Gastrocnemius medialis (tissue), 4 donors: ENCODE results near the gene RBKS. TPM values are rescaled to one million over a fixed set of nuclear protein-coding genes. Genes with fewer than 3 reads are reported as not detected.
A peak's percentile ranks its signal among the peaks of the same experiment; 100 is the strongest.

ENCODE experiments used
- ATAC-seq, 2 donors: fragments of 150-250 bp; one replicate each; pipeline ENCODE4 v1.9.1; 2016
- DNase-seq, 2 donors: peaks; one replicate each; pipeline ENCODE4 v3.0.0-alpha.2; 2019
- H3K27ac ChIP-seq, 4 donors: fragments of 200-600 bp; sonication (generic); 1 replicate in 1 of 4; 2 replicates in 3 of 4; pipeline ENCODE4 v1.5.1; 2016 to 2018; ENCODE audit warnings: mild to moderate bottlenecking in 2 of 4, moderate library complexity in 1 of 4
- H3K27me3 ChIP-seq, 3 donors: fragments of 200-600 bp; sonication (generic) in 2 of 3; 1 replicate in 1 of 3; 2 replicates in 2 of 3; pipeline versions ENCODE4 v1.5.1 to v1.6.0; 2016 to 2019; ENCODE audit warnings: mild to moderate bottlenecking in 1 of 3, moderate library complexity in 1 of 3
- H3K36me3 ChIP-seq, 2 donors: fragments of 200-600 bp; sonication (generic) in 1 of 2; one replicate each; pipeline ENCODE4 v1.5.1; 2017 to 2018
- H3K4me1 ChIP-seq, 2 donors: fragments of 200-600 bp; sonication (generic) in 1 of 2; one replicate each; pipeline ENCODE4 v1.5.1; 2016 to 2017; ENCODE audit warnings: mild to moderate bottlenecking in 2 of 2
- H3K4me3 ChIP-seq, 4 donors: fragments of 200-600 bp; sonication (generic) in 3 of 4; 1 replicate in 1 of 4; 2 replicates in 3 of 4; pipeline ENCODE4 v1.5.1; 2016 to 2019; ENCODE audit warnings: mild to moderate bottlenecking in 2 of 4
- H3K9me3 ChIP-seq, 3 donors: fragments of 200-600 bp; sonication (generic) in 2 of 3; 1 replicate in 1 of 3; 2 replicates in 2 of 3; pipeline ENCODE4 v1.5.1; 2016 to 2019
- POLR2A ChIP-seq, 2 donors: fragments of 450-650 bp; IDR thresholded peaks; one replicate each; pipeline ENCODE4 v1.6.1; 2017; ENCODE audit warnings: antibody characterized with exemption in 2 of 2, mild to moderate bottlenecking in 2 of 2, moderate library complexity in 2 of 2
- in situ Hi-C, 4 donors: fragments of 200-750 bp; cut with MboI; loops; one replicate each; pipeline versions ENCODE4 v1.15.0 to v1.8.0; 2017; ENCODE audit warnings: low sequenced_read_pairs in 4 of 4
- intact Hi-C: fragments of 100-400 bp; cut with DNase I; formaldehyde crosslinking; loops from one replicate; pipeline ENCODE4 v1.15.1; 2023; ENCODE audit warnings: low total_unique reads
- total RNA-seq, 4 donors: library from RNA; depleted of rRNA; stranded (reverse); fragments of >200 nt; gene quantifications; one replicate each; pipeline versions ENCODE4 v1.1.0 to v1.2.3, GENCODE V29; 2016
- TF ChIP-seq, protein P1 (sequence below), 5 experiments: fragments of 450-650 bp in 3 of 5; fragments of 200-600 bp in 2 of 5; sonication (generic) in 2 of 5; IDR thresholded peaks in 4 of 5; conservative IDR thresholded peaks in 1 of 5; 1 replicate in 4 of 5; 2 replicates in 1 of 5; pipeline ENCODE4 v1.5.1; 2016 to 2019; ENCODE audit warnings: antibody characterized with exemption in 5 of 5, mild to moderate bottlenecking in 3 of 5, moderate library complexity in 3 of 5

RBKS gene
- total RNA-seq, 4 donors from 2014 or later, result 0.41 to 5.4 (median 3.0) TPM

DNA sequence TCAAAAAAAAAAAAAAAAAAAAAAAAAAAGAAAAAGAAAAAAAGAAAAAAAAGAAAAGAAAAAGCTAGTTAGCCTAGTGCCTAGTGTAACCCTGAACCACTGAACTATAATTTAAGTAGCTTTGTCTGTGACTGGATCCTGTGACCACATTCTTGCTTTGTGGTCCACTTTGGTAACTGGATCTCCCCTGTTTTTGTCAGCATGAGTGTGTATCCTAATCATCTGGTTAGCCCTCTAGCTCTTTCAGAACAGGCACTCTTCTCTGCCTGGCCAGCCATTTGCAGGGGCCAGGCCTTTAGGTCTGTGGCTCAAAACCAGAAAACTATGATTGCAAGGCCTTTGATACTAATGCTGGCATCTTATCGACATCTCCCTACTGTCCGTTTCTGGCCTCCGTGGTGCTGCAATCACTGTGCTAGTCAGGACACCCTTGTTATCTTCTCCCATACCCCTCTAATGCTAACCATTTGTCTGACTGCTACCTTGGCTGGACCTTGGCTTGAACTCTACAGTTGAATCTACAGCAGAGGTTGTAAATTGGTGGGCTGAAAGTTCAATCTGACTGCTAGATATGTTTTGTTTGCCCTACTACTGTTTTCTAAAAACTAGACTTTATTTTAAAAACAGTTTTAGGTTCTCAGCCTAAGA, 40.5 kb downstream of the RBKS start:
- Histone ChIP-seq H3K27ac (peak overlapping the region; percentile 48 to 79 (median 68)), H3K36me3 (no peaks in the 10 kb centered on the region), H3K4me1 (peaks cover 15 to 21% of the 10 kb centered on the region in 2 donors), H3K4me3 (no peak overlapping the region), H3K9me3 (no peaks in the 10 kb centered on the region), H3K27me3 (no peaks in the 10 kb centered on the region)
- TF ChIP-seq, protein P1, sequence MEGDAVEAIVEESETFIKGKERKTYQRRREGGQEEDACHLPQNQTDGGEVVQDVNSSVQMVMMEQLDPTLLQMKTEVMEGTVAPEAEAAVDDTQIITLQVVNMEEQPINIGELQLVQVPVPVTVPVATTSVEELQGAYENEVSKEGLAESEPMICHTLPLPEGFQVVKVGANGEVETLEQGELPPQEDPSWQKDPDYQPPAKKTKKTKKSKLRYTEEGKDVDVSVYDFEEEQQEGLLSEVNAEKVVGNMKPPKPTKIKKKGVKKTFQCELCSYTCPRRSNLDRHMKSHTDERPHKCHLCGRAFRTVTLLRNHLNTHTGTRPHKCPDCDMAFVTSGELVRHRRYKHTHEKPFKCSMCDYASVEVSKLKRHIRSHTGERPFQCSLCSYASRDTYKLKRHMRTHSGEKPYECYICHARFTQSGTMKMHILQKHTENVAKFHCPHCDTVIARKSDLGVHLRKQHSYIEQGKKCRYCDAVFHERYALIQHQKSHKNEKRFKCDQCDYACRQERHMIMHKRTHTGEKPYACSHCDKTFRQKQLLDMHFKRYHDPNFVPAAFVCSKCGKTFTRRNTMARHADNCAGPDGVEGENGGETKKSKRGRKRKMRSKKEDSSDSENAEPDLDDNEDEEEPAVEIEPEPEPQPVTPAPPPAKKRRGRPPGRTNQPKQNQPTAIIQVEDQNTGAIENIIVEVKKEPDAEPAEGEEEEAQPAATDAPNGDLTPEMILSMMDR (IDR thresholded peaks at IDR 0.05 in 4 of 5, conservative IDR thresholded peaks at IDR 0.05 in 1 of 5), result no peak
- peak in 1 of 2 donors; percentile 53 for TF ChIP-seq POLR2A (IDR thresholded peaks at IDR 0.05)
- ATAC-seq (peak; percentile 70 to 87), DNase-seq (peak in 1 of 2 donors; percentile 20)
- in situ Hi-C loops, result no loop called here
- intact Hi-C loops, result loop anchor here (5.0 kb wide), 1 partner anchor 38 kb away; no protein-coding TSS in a partner anchor

DNA sequence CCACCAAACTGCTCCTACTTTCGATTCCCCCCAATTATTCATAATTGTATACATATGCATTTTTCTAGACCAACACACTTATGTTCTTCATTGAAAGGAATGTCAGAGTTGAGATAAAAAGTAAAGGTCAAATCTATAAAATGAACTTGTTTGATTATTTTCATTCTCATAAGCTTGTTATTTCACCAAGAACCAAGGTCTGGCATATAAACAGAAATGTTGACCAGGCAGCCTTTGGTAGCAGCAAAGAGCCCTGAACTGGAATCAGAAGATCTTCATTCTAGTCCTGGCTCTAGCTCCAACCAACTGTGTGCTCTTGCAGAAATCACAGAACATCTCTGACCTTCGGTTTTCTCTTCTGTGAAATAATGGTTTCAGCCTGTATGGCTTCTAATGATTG, 42.9 kb downstream of the RBKS start:
- no peaks in the 10 kb centered on the region for H3K27me3 ChIP-seq
- H3K9me3 ChIP-seq, result no peaks in the 10 kb centered on the region
- ATAC-seq (no peak), DNase-seq (no peak)
- intact Hi-C loops, result no loop called here
- H3K36me3 ChIP-seq, result no peaks in the 10 kb centered on the region
- H3K27ac ChIP-seq, result no peak overlapping the region
- H3K4me1 ChIP-seq, result peaks cover 29 to 32% of the 10 kb centered on the region in 2 donors
- in situ Hi-C loops, result no loop called here
- H3K4me3 ChIP-seq, result no peak overlapping the region
- TF ChIP-seq POLR2A (IDR thresholded peaks at IDR 0.05), result no peak
- TF ChIP-seq, protein P1 (IDR thresholded peaks at IDR 0.05 in 4 of 5, conservative IDR thresholded peaks at IDR 0.05 in 1 of 5), result no peak

DNA sequence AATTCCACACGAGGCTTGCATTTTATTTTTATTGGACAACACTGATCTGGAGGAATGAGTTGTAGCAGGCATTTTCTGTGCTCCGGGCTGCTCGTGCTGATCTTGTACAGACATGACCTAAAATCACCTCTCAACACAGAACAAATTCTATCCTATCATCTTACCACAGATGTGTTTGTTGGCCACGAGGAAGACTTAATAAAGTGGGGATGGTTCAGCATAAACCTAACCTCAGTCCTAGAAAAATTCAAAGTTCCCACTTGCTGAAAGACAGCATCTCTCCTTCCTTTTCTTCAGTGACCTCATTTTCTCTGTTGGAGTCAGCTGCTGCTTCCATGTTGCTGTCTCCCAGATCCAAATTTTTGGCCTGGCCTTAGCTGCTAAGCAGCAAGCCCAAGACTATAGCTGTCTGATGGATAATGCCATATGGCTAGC, 45.3 kb downstream of the RBKS start:
- Histone ChIP-seq H3K36me3 (no peaks in the 10 kb centered on the region), H3K27ac (peak overlapping the region; percentile 64 to 74 (median 68)), H3K4me3 (no peak overlapping the region), H3K4me1 (peaks cover 27% of the 10 kb centered on the region in 2 donors), H3K27me3 (no peaks in the 10 kb centered on the region), H3K9me3 (no peaks in the 10 kb centered on the region)
- intact Hi-C loops (no loop called here), in situ Hi-C loops (no loop called here)
- DNase-seq, result no peak
- no peak for TF ChIP-seq POLR2A (IDR thresholded peaks at IDR 0.05)
- TF ChIP-seq, protein P1 (IDR thresholded peaks at IDR 0.05 in 4 of 5, conservative IDR thresholded peaks at IDR 0.05 in 1 of 5), result no peak
- peak; percentile 84 to 89 for ATAC-seq

DNA sequence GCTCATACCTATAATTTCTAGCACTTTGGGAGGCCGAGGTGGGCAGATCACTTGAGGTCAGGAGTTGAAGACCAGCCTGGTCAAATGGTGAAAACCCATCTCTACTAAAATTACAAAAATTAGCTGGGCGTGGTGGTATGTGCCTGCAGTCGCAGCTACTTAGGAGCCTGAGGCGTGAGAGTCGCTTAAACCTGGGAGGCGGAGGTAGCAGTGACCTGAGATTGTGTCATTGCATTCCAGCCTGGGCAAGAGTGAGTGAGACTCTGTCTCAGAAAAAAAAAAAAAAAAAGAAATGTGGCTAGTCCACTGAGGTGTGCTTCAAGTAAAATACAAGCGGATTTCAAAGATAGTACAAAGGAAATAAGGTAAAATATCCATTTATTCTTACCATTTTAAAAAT, 46.2 kb downstream of the RBKS start:
- DNase-seq, result no peak
- intact Hi-C loops (no loop called here), in situ Hi-C loops (no loop called here)
- Histone ChIP-seq H3K27me3 (no peaks in the 10 kb centered on the region), H3K9me3 (no peaks in the 10 kb centered on the region), H3K36me3 (no peaks in the 10 kb centered on the region), H3K4me1 (peaks cover 20 to 26% of the 10 kb centered on the region in 2 donors), H3K27ac (peak overlapping the region in 3 of 4 donors; percentile 66 to 74 (median 70)), H3K4me3 (no peak overlapping the region)
- ATAC-seq, result no peak
- TF ChIP-seq, protein P1 (IDR thresholded peaks at IDR 0.05 in 4 of 5, conservative IDR thresholded peaks at IDR 0.05 in 1 of 5), result no peak
- no peak for TF ChIP-seq POLR2A (IDR thresholded peaks at IDR 0.05)
